Lung (tissue), 16 donors: ENCODE data around the gene GPR137B. TPM values are rescaled to one million over a fixed set of nuclear protein-coding genes. Genes with fewer than 3 reads are reported as not detected.
"Not testable (repeated sequence)": the region's sequence is repeated elsewhere in the genome, so short reads cannot be mapped to it uniquely, and the experiment has no call there.

Experiments used
- ATAC-seq: fragments of 200-7000 bp; cut with Tn5 transposase; one replicate; pipeline ENCODE4 v1.9.1; 2020; ENCODE audit warnings: moderate number of reproducible peaks; ENCODE audit not compliant: insufficient read depth, low FRiP score
- DNase-seq, 3 donors: peaks; one replicate each; pipeline ENCODE4 v3.0.0-alpha.2; 2013 to 2017
- H3K27ac ChIP-seq, 2 donors: one replicate each; pipeline ENCODE4 v1.5.1; 2013; ENCODE audit warnings: mild to moderate bottlenecking in 2 of 2, moderate library complexity in 2 of 2, control low read depth in 1 of 2, inconsistent platforms in 1 of 2, low read depth in 1 of 2, low read length in 1 of 2
- H3K27me3 ChIP-seq, 3 donors: one replicate each; pipeline ENCODE4 v1.5.1; 2013; ENCODE audit warnings: low read length in 2 of 3; ENCODE audit not compliant: control insufficient read depth in 3 of 3, insufficient read depth in 3 of 3
- H3K36me3 ChIP-seq, 4 donors: one replicate each; pipeline ENCODE4 v1.5.1; 2013; ENCODE audit warnings: low read length in 4 of 4, mild to moderate bottlenecking in 1 of 4, moderate library complexity in 1 of 4; ENCODE audit not compliant: control insufficient read depth in 4 of 4, insufficient read depth in 4 of 4
- H3K4me1 ChIP-seq, 5 donors: one replicate each; pipeline ENCODE4 v1.5.1; 2013; ENCODE audit warnings: low read length in 5 of 5, mild to moderate bottlenecking in 2 of 5, moderate library complexity in 1 of 5; ENCODE audit not compliant: control insufficient read depth in 5 of 5, insufficient read depth in 5 of 5
- H3K4me3 ChIP-seq: one replicate; pipeline ENCODE4 v1.5.1; 2013; ENCODE audit warnings: mild to moderate bottlenecking, control low read depth, moderate library complexity
- H3K9ac ChIP-seq, 2 donors: one replicate each; pipeline ENCODE4 v1.5.1; 2013; ENCODE audit warnings: low read length in 2 of 2, control low read depth in 1 of 2; ENCODE audit not compliant: insufficient read depth in 1 of 2
- H3K9me3 ChIP-seq, 4 donors: one replicate each; pipeline ENCODE4 v1.5.1; 2013; ENCODE audit warnings: low read length in 3 of 4, mild to moderate bottlenecking in 1 of 4, moderate library complexity in 1 of 4; ENCODE audit not compliant: control insufficient read depth in 4 of 4, insufficient read depth in 3 of 4
- CTCF ChIP-seq: IDR thresholded peaks from 2 replicates; pipeline ENCODE4 v1.5.1; 2012; ENCODE audit warnings: mild to moderate bottlenecking; ENCODE audit errors: control extremely low read depth, extremely low read depth
- WGBS, 2 donors: extraction: QIAGEN DNeasy Blood & Tissue Kit; methylation state at CpG; one replicate each; pipeline ENCODE4 v1.1.7; 2013; 5-methylcytosine and 5-hydroxymethylcytosine counted together
- long read RNA-seq, 5 donors: transcript quantifications; one replicate each; lab custom pipeline, GENCODE V29; 2026
- polyA plus RNA-seq, 2 donors: library from polyadenylated mRNA; stranded (reverse); fragments of 200-250 nt; gene quantifications; one replicate each; pipeline ENCODE4 v1.2.1, GENCODE V29; 2013
- total RNA-seq, 2 donors: library from RNA; depleted of rRNA in 1 of 2; stranded (reverse); fragments of >200 nt in 1 of 2; gene quantifications; one replicate each; pipeline ENCODE4 v1.2.1, GENCODE V29; 2014 to 2021
- donor health status: control.
- donor health status: control.
- donor health status: Bipolar disorder and iron deficiency.
- donor health status: healthy.
- donor health status: DM: yes; HTN: yes; CAD: no.

The GPR137B gene
- 10 to 100 TPM; 15.2 to 23.1 TPM for total RNA-seq
- 10 to 100 TPM in 1 of 2 donors, 1 to 10 TPM in 1; 7.0 to 31.0 TPM for polyA plus RNA-seq
- long read RNA-seq, donor 1, partial matches to known transcripts, result 0 of 2 reads
- long read RNA-seq, donor 1, other reads (novel, unspliced or antisense), result 0 of 2 reads
- long read RNA-seq, donor 2, result 0 reads
- long read RNA-seq, donor 3, result 0 reads
- long read RNA-seq, donor 4, result 0 reads
- long read RNA-seq, donor 5, transcript GPR137B-202 (7 exons, 2,042 nt), result major isoform, 5 of 5 reads
- long read RNA-seq, donor 5, partial matches to known transcripts, result 0 of 5 reads
- long read RNA-seq, donor 5, other reads (novel, unspliced or antisense), result 0 of 5 reads

- Histone ChIP-seq H3K27ac (peak within 1 kb of the TSS; percentile 67 to 75), H3K4me1 (peaks cover 0 to 30% (median 3%) of the 10 kb centered on the region in 5 donors), H3K4me3 (peak within 1 kb of the TSS; percentile 57), H3K36me3 (no peaks in the 10 kb centered on the region), H3K9me3 (peaks cover 0 to 2% (median 0%) of the 10 kb centered on the region in 4 donors), H3K9ac (peak within 1 kb of the TSS; percentile 66 to 87), H3K27me3 (peaks cover 0 to 15% (median 14%) of the 10 kb centered on the region in 3 donors)
- WGBS, 2 donors, result 0 to 1% methylated on average over 29 to 105 of the region's 105 CpGs
- ATAC-seq (peak; percentile 63), DNase-seq (peak; percentile 72 to 83 (median 75))
- TF ChIP-seq CTCF, result no peak
These were observed at the start of gene GPR137B for GRCh38 chr1:236142253-236143103. Gene GPR137B (plus strand): TSS chr1:236142539. CDS start chr1:236142623, 84 bp downstream.

- Histone ChIP-seq H3K27ac (no peak overlapping the region), H3K9me3 (peaks cover 0 to 6% (median 2%) of the 10 kb centered on the region in 4 donors), H3K4me3 (no peak overlapping the region), H3K9ac (no peak overlapping the region), H3K36me3 (no peaks in the 10 kb centered on the region), H3K4me1 (peaks cover 0 to 5% (median 0%) of the 10 kb centered on the region in 5 donors), H3K27me3 (no peaks in the 10 kb centered on the region)
- 62 to 76% methylated on average over 5 of the region's 5 CpGs for WGBS, 2 donors
- no peak for TF ChIP-seq CTCF
- ATAC-seq, result no peak
- DNase-seq, result no peak
These were observed 49.4 kb upstream of the GPR137B start for GRCh38 chr1:236092899-236093298.

- 85 to 88% methylated on average over 3 of the region's 3 CpGs for WGBS, 2 donors
- Histone ChIP-seq H3K9ac (no peak overlapping the region), H3K27ac (no peak overlapping the region), H3K4me1 (peaks cover 0 to 5% (median 0%) of the 10 kb centered on the region in 5 donors), H3K36me3 (no peaks in the 10 kb centered on the region), H3K4me3 (no peak overlapping the region), H3K9me3 (peaks cover 0 to 6% (median 2%) of the 10 kb centered on the region in 4 donors), H3K27me3 (no peaks in the 10 kb centered on the region)
- ATAC-seq (no peak), DNase-seq (no peak)
- TF ChIP-seq CTCF, result no peak
These were observed 46.4 kb upstream of the GPR137B start for GRCh38 chr1:236095705-236096520.

- peak in 2 of 3 donors; percentile 40 to 58 for DNase-seq
- ATAC-seq, H3K9me3 ChIP-seq, H3K4me1 ChIP-seq, H3K9ac ChIP-seq, H3K36me3 ChIP-seq, H3K4me3 ChIP-seq, H3K27me3 ChIP-seq: not testable (repeated sequence)
- 76 to 78% methylated on average over 15 of the region's 15 CpGs for WGBS, 2 donors
- H3K27ac ChIP-seq, result peak overlapping the region in 1 of 2 donors; percentile 14
These were observed 45.5 kb upstream of the GPR137B start for GRCh38 chr1:236096660-236097482.
